NCI-H146 treated with DMSO at 0.1 percent for 48 hours (cell line): ENCODE results near the gene GRAP.
"Not testable (repeated sequence)": the region's sequence is repeated elsewhere in the genome, so short reads cannot be mapped to it uniquely, and the experiment has no call there.

Experiments used
- DNase-seq: peaks from one replicate; lab custom pipeline; 2025; ENCODE audit not compliant: unreplicated experiment; lab: John Stamatoyannopoulos, UW

Gene GRAP

DNA sequence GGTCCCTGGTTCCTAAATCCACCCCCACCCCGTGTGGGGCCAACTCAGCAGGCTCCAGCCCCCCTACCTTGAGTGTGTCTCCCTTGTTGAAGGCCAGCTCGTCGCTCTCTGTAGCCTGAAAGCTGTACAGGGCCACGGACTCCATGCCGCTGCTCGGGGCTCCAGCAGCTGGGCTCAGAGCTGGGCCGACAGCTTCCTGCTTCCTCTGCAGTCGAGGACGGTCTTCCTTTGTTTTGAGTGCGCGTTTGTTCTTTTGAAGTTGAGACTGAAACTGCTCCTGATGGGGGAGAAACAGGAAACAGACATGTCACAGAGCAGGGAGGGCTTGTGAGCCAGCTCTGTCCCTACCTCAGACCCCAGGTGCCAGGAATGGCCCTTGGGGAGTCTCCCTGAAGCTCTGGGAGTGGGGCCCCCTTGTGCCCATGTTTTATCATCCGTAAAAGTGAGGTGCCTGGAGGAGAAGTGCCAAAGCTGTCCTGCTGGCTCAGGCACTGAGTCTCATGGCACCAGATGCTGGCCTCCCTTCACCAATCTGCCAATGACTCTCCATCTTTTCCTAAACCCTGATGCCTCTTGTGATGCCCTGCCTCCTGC, at the start of gene GRAP:
Gene GRAP (minus strand): TSS at position 176 of the 594 bp plus-strand sequence. CDS start 31 bp downstream, at position 145.
- not testable (repeated sequence) for DNase-seq

GRCh38 chr17:19093684-19094438, 47.1 kb upstream of the GRAP start:
- not testable (repeated sequence) for DNase-seq

DNA sequence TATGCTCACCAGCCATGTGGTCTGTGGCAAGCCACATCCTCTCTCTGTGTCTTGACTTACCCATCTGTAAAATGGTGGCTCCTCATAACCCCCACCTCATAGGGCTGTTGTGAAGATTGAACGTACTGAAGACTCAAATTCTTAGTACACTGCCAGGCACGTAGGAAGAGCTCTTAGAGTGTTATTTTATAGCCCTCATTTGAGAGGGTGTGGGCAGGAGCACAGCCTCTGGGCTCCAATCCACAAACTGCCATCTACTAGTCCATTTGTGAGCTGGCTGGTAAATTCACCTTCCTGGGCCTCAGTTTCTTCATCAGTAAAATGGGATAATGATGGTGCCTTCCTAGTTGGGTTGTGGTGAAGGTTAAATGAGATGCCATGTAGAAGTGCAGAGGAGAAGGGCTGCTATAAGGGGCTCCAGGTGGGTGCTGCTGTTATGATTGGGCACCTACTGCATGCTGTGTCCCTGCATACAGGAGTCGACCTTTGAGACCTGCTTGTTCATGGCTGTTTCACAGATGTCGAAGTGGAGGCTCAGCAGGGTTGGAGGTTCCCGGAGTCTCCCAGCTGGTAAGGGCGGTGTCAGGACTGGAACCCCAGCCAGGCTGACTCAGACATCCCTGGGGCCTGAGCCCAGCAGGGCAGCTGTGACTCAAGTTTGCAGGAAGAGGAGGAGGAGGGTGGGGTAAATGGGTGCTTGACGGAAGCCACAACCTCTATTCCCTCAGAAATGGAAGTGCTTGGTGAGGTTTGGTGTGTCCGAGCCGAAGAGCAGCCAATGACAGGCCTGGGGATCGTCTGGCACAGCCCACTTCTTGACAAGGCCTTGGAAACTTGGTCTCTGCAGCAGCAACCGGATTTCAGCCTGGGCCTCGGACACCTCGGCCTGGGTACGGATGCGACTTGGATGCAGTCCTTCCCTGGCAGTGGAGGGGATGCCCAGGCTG, 46.3 kb upstream of the GRAP start:
- DNase-seq = not testable (repeated sequence)

DNA sequence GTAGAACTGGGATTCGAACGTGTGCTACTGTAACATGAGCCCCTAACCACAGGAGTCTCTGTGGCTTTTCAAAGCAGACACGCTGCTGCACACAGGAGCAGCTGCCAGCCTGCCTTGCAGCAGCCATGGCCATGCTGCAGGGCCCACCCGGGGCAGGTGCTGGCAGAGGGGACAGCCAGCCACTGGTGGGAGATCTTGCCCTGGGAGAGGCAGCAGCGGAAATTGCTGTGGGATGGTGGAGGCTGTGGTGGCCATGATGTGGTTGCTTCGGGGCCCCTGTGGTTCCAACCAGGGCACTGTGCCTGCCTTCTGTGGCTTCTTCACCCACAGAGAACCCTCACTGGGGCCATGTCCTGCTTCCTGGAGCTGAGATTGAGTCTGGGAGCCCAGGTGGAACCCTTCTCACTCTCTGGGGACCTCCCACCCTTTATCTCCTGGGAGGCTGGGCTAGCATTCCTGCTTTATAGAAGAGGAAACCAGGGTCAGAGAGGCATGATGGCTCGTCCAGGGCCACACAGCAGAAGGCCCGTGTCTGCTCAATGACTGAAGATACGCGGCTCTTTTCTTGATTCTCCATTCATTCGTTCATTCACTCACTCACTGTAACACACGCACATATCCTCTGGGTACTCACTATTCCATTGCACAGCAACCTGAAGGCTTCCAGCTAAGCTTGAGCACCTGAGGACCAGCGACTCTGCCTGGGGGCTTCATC, 43.5 kb upstream of the GRAP start:
- DNase-seq = not testable (repeated sequence)

DNA sequence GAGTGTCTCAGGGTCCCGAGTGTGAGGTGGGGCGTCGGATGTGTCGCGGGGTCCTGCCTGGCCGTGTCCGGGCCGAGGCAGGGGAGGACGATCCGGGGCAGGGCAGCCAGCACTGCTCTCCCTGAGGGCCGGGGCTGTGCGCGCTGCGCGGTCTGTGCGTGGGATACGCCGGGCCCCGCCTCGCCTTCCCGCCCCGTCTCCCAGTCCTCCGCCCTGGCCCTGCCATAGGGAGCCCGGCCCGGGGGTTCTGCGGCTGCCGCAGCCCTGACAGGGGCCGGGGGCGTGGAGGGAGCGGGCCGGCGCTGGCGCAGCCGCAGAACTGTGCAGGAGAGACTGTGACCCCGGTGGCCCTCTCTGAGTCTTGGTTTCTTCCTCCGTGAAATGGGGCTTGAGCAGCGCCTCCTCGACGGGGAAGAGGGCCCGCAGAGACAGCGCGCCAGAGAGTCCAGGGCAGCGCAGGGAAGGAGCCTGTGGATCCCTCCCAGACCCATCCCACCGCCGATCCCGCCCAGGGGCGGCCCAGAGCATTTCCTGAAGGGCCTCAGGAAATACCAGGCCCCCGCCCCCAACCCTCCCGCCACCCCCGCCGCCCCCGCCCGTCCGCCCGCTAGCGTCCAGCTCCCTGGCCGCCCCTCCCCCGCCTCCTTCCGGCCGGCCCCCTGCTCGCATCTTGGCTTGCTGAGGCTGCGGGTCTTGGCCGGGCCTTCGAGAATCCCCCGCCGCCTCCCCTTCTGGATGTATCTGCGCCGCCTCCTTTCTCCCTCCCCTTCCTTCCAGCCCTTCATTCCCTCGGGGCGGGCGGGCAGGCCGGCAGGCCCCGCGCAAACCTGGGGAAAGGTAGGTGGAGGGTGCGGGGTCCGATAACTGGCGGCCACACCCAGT, 42.3 kb upstream of the GRAP start:
- DNase-seq = not testable (repeated sequence)

DNA sequence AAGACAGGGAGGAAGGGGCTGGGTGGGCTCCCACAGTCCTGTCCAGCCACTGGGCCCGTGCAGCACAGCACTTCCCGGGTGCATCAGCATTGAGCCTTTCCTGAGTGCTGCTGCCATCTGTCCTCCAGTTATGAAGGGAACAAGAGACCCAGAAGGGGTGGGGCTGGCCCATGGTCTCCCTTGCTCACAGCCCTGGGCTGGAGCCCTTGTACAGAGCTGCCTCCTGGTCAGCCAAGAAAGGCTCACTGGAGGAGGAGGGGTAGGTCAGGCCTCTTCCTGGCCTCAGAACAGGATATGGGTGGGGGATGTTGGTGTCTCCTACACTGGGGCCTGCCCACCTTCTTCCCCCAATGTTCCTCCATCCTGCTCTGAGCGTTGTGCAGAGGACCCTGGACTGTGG, 30.6 kb upstream of the GRAP start:
- DNase-seq = not testable (repeated sequence)

DNA sequence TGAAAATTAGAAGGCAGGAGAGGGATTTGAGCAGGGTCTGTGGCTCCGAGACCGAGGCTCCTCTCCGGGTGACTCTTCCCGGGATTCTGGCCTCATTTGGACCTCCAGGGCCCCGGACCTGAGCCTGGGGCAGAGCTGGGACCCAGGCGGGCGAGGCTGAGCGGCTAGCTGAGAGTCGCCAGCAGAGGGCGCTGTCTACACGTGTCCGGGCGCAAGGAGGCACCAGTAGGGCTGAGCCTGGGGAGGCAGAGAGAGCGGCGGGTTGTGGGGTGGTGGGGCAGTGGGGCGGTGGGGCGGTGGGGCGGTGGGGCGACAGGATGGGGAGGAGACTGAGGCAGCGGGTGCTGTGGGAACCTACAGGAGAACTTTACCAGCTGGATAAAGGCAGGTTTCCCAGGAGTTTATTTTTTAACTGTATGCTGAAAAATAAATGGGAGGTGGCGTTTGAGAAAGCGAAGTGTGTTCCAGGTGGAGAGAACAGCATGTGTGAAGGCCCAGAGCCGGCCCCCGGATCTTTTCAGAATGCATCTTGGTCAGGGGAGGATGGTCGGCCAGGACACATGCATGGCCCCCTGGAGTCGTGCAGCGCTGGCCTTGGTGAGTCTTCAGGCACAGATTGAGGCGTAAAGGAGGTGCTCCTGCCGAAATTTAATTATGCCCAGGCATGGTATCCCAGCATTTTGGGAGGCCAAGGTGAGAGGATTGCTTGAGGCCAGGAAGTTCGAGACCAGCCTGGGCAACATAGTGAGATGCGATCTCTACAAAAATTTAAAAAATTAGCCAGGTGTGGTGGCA, 29.8 kb upstream of the GRAP start:
- not testable (repeated sequence) for DNase-seq

DNA sequence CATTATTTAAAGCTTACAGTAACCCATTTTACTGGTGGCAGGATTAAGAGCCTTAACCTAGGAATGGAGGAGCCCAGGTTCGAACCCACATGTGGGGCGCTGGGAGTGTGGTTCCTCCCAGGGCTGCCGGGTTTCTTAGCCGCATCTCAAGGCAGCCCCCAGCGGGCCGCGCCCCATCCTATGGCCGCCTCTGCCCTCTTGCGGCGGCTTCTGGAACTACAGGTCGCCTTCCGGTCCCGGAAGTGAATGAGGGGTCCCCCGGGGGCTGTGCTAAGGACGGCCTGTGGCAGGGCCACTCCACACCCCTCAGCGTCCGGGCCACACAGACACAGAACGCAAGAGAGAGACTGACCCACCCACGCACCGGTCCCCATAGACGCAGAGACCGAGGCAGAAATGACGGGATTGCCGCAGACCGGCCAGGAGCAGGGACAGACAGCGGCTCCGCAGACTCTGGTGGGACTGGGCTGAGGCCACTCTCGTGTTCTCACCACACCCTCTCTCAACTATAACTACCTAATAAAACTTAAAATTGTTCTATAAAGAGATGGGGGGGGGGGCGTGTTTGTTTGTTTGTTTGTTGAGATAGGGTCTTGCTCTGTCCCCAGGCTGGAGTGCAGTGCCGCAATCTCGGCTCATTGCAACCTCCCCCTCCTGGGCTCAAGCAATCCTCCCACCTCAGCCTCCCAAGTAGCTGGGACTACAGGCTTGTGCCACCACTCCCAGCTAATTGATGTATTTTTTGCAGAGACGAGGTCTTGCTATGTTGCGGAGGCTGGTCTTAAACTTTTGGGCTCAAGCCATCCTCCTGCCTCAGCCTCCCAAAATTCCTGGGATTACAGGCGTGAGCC, 23.8 kb upstream of the GRAP start:
- DNase-seq = not testable (repeated sequence)

GRCh38 chr17:19064378-19064777, 17.6 kb upstream of the GRAP start:
- DNase-seq = not testable (repeated sequence)

DNA sequence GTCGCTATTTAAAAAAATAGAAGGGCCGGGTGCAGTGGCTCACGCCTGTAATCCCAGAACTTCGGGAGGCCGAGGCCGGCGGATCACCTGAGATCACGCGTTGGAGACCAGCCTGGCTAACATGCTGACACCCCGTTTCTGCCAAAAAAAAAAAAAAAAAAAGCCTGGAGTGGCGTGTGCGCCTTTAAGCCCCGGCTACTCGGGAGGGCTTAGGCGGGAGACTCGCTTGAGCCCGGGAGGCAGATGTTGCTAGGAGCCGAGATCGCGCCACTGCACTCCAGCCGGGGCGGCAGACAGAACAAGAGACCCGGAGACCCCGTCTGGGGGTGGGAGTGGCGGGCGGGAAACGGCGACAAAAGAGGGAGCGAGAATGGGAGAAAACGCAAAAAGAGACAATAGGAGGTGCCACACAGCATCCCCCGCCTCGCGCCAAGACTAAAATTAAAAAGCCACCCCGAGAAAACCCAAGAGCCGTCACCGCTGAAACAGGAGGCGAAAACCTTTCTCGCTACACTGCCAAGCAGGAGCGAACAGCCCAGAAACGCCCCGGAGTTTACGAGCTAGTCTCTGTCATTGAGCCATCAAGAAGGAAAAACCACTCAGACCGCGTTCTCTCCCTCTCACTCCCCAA, 16.7 kb upstream of the GRAP start:
- DNase-seq = not testable (repeated sequence)

DNA sequence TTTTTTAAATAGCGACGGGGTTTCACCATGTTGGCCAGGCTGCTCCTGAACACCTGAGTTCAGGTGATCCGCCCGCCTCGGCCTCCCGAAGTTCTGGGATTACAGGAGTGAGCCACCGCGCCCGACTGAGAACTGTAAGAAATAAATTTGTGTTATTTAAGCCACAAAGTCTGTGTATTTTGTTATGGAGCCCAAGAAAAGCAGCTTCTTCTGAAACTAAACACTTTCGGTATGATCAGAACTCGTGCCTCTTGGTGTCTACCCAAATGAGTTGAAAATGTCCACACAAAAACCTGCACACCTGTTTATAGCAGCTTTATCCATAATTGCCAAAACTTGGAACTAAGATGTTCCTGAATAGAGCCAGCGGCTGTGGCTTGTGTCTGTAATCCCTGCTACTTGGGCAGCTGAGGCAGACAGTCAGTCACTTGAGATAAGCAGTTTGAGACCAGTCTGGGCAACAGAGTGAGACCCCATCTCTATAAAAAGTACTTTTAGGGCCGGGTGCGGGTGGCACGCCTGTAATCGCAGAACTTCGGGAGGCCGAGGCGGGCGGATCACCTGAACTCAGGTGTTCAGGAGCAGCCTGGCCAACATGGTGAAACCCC, 16.1 kb upstream of the GRAP start:
- DNase-seq = not testable (repeated sequence)

DNA sequence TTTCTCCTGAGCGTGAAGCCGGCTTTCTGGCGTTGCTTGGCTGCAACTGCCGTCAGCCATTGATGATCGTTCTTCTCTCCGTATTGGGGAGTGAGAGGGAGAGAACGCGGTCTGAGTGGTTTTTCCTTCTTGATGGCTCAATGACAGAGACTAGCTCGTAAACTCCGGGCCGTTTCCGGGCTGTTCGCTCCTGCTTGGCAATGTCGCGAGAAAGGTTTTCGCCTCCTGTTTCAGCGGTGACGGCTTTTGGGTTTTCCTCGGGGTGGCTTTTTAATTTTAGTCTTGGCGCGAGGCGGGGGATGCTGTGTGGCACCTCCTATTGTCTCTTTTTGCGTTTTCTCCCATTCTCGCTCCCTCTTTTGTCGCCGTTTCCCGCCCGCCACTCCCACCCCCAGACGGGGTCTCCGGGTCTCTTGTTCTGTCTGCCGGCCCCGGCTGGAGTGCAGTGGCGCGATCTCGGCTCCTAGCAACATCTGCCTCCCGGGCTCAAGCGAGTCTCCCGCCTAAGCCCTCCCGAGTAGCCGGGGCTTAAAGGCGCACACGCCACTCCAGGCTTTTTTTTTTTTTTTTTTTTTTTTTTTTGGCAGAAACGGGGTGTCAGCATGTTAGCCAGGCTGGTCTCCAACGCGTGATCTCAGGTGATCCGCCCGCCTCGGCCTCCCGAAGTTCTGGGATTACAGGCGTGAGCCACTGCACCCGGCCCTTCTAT, 15.4 kb upstream of the GRAP start:
- not testable (repeated sequence) for DNase-seq

DNA sequence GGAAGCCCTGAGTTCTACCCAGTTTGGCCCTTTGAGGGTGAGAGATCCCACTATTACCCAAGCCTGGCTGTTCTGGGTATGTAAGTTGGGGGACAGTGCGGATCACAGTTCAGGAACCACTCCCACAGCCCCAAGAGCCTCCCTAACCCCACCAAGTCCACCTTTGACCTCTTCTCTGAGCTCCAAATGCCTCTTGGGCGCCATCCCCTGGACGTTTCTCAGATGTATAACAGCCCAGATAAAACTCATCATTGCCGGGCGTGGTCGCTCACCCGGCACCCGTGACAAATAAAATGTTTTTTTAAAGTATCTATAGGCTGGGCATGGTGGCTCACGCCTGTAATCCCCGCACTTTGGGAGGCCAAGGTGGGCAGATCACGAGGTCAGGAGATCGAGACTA, 8.7 kb upstream of the GRAP start:
- not testable (repeated sequence) for DNase-seq

- not testable (repeated sequence) for DNase-seq
These were observed 2.1 kb upstream of the GRAP start for GRCh38 chr17:19048826-19049225.

- DNase-seq = not testable (repeated sequence)
These were observed 753 bp upstream of the GRAP start for GRCh38 chr17:19047510-19047909.

DNA sequence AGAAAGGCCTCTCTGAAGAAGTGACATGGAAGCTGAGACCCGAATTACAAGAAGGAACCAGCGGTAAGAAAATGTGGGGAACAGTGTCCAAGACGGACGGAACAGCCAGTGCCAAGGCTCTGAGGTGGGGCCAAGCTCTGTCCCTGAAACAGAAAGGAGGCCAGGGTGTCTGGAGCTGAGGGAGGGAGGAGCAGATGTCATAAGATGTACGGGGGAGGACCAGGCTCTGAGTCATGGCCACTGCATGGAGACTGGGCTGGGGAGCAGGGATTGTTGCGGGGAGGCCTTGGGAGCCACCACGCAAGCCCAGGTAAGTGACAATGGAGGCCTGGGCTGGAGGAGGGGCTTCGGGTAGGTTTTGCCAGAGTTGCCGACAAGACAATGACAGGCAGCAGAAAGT, 2.1 kb downstream of the GRAP start:
- DNase-seq = not testable (repeated sequence)
